Pancreas (tissue), 10 donors: ENCODE results near the gene SPTLC3. TPM values are rescaled to one million over a fixed set of nuclear protein-coding genes. Genes with fewer than 3 reads are reported as not detected.
A peak's percentile ranks its signal among the peaks of the same experiment; 100 is the strongest.

Source experiments
- ATAC-seq, 4 donors: fragments of 200-7000 bp; cut with Tn5 transposase; one replicate each; pipeline versions ENCODE4 v1.8.0 to v1.9.1; 2020; ENCODE audit warnings: mild to moderate bottlenecking in 4 of 4, moderate library complexity in 4 of 4
- DNase-seq, 6 donors: peaks; one replicate each; pipeline ENCODE4 v3.0.0-alpha.2; 2020
- FAIRE-seq: peaks from 2 replicates; lab custom pipeline; 2012; peaks lifted over from hg19 to GRCh38; lab: Jason Lieb, UNC
- H3K27ac ChIP-seq, 4 donors: fragments of 200-600 bp; sonication (generic); 1 replicate in 3 of 4; 2 replicates in 1 of 4; pipeline versions ENCODE4 v1.5.0 to v1.8.0; 2020
- H3K27me3 ChIP-seq, 4 donors: fragments of 200-600 bp; one replicate each; pipeline ENCODE4 v1.8.0; 2021
- H3K36me3 ChIP-seq, 3 donors: fragments of 200-600 bp; sonication (generic) in 1 of 3; one replicate each; pipeline versions ENCODE4 v1.5.0 to v1.8.0; 2020 to 2021
- H3K4me1 ChIP-seq, 3 donors: fragments of 200-600 bp; one replicate each; pipeline ENCODE4 v1.8.0; 2021
- H3K4me3 ChIP-seq, 4 donors: fragments of 200-600 bp; sonication (generic) in 2 of 4; one replicate each; pipeline versions ENCODE4 v1.5.0 to v1.8.0; 2020 to 2021
- H3K9me3 ChIP-seq, 4 donors: fragments of 200-600 bp; one replicate each; pipeline ENCODE4 v1.8.0; 2021
- WGBS, 2 donors: extraction: QIAGEN DNeasy Blood & Tissue Kit; methylation state at CpG; one replicate each; pipeline ENCODE4 v1.1.7; 2013; 5-methylcytosine and 5-hydroxymethylcytosine counted together
- intact Hi-C, 3 donors: fragments of 100-400 bp; cut with DNase I; formaldehyde crosslinking; loops; one replicate each; pipeline versions ENCODE4 v1.11.1 to v1.14.2; 2022
- polyA plus RNA-seq, 2 donors: library from polyadenylated mRNA; stranded (reverse); fragments of 200-250 nt; gene quantifications; one replicate each; pipeline ENCODE4 v1.2.3, GENCODE V29; 2013
- total RNA-seq, 6 donors: library from RNA; stranded (reverse); fragmentation: NEBNext Ultra II Directional in 4 of 6; extraction: Animal tissue kit (Norgen Biotek cat#: 25700) in 4 of 6; gene quantifications; one replicate each; pipeline versions ENCODE4 v1.2.1 to v1.2.4, GENCODE V29; 2021 to 2023
- TF ChIP-seq, protein P1 (sequence below), 4 donors: fragments of 200-600 bp; sonication (generic) in 3 of 4; IDR thresholded peaks; one replicate each; pipeline versions ENCODE4 v1.5.0 to v1.8.0; 2021; ENCODE audit warnings: antibody characterized with exemption in 4 of 4
- donor health status: healthy with polysubstance abuse.
- donor health status: DM: no; HTN: no; CAD: no; lungs with moderate emphysema.
- donor health status: DM: no; HTN: no; CAD: no.
- donor health status: control.
- donor health status: control.
- donor health status: Bipolar disorder and iron deficiency.
- donor health status: DM: yes; HTN: yes; CAD: no.
- donor health status: DM: no; HTN: no; CAD: no.
- donor health status: DM: no; HTN: no; CAD: no.
- donor health status: DM: yes; HTN: yes; CAD: no.

SPTLC3 gene
- total and polyA plus RNA-seq, 8 donors = 1.5 to 9.3 (median 4.4) TPM

DNA sequence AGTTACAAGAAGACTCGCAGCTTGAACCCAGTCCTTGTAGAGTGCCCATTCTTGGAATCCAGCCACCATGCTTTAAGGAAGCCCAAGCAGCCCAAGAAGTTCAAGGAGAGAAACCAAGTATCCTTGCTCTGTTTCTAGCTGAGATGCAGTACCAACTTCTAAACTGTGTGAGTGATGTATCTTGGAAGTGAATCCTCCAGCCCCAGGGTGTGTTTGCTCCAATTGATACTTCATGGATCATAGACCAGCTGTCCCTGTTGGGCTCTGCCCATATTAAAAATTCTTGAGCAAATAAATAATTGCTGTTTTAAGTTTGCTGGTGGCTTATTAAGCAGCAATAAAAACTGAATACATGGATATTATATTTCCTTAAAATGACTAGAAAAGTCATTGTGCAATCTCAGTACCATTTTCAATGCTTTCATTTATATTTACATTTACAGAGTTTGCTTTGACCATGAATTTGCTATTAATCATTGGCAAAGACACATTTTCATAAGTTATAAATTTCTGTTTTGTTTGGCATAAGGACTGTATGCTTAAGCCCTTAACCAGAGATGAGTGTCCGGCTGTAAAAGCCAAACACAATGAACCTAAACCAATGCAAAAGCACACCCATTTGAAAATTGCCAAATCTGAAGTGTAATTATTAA is 9.2 kb downstream of the SPTLC3 start:
- WGBS, 2 donors = 46 to 51% methylated on average over 2 of the region's 2 CpGs
- no peaks in the 10 kb centered on the region for H3K9me3 ChIP-seq
- H3K36me3 ChIP-seq = no peaks in the 10 kb centered on the region
- FAIRE-seq (no peak), ATAC-seq (peak in 3 of 4 donors; percentile 34 to 69 (median 56)), DNase-seq (no peak)
- H3K4me1 ChIP-seq = peaks cover 0 to 6% (median 0%) of the 10 kb centered on the region in 3 donors
- intact Hi-C loops = no loop called here
- no peaks in the 10 kb centered on the region for H3K27me3 ChIP-seq
- H3K4me3 ChIP-seq = no peak overlapping the region
- no peak overlapping the region for H3K27ac ChIP-seq
- TF ChIP-seq, protein P1, sequence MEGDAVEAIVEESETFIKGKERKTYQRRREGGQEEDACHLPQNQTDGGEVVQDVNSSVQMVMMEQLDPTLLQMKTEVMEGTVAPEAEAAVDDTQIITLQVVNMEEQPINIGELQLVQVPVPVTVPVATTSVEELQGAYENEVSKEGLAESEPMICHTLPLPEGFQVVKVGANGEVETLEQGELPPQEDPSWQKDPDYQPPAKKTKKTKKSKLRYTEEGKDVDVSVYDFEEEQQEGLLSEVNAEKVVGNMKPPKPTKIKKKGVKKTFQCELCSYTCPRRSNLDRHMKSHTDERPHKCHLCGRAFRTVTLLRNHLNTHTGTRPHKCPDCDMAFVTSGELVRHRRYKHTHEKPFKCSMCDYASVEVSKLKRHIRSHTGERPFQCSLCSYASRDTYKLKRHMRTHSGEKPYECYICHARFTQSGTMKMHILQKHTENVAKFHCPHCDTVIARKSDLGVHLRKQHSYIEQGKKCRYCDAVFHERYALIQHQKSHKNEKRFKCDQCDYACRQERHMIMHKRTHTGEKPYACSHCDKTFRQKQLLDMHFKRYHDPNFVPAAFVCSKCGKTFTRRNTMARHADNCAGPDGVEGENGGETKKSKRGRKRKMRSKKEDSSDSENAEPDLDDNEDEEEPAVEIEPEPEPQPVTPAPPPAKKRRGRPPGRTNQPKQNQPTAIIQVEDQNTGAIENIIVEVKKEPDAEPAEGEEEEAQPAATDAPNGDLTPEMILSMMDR (IDR thresholded peaks at IDR 0.05) = no peak

- H3K36me3 ChIP-seq = no peaks in the 10 kb centered on the region
- DNase-seq (no peak), FAIRE-seq (no peak), ATAC-seq (no peak)
- no peaks in the 10 kb centered on the region for H3K27me3 ChIP-seq
- TF ChIP-seq, protein P1 (IDR thresholded peaks at IDR 0.05) = no peak
- no peak overlapping the region for H3K4me3 ChIP-seq
- H3K27ac ChIP-seq = no peak overlapping the region
- WGBS, 2 donors = 95 to 96% methylated on average over 5 of the region's 5 CpGs
- H3K9me3 ChIP-seq = no peaks in the 10 kb centered on the region
- intact Hi-C loops = no loop called here
- H3K4me1 ChIP-seq = peaks cover 0 to 6% (median 0%) of the 10 kb centered on the region in 3 donors
These were observed 12.6 kb downstream of the SPTLC3 start for GRCh38 chr20:13021205-13021970.

- DNase-seq (no peak), FAIRE-seq (no peak), ATAC-seq (peak in 1 of 4 donors; percentile 21)
- Histone ChIP-seq H3K27me3 (no peaks in the 10 kb centered on the region), H3K27ac (no peak overlapping the region), H3K4me3 (no peak overlapping the region), H3K36me3 (no peaks in the 10 kb centered on the region), H3K4me1 (peaks cover 0 to 6% (median 0%) of the 10 kb centered on the region in 3 donors), H3K9me3 (no peaks in the 10 kb centered on the region)
- intact Hi-C loops = no loop called here
- 84 to 85% methylated on average over 4 of the region's 4 CpGs for WGBS, 2 donors
- TF ChIP-seq, protein P1 (IDR thresholded peaks at IDR 0.05) = no peak
These were observed 13.8 kb downstream of the SPTLC3 start for GRCh38 chr20:13022401-13023155.

GRCh38 chr20:13024596-13024995 is 15.8 kb downstream of the SPTLC3 start:
- no peaks in the 10 kb centered on the region for H3K27me3 ChIP-seq
- H3K4me3 ChIP-seq = no peak overlapping the region
- intact Hi-C loops = no loop called here
- ATAC-seq (no peak), FAIRE-seq (no peak), DNase-seq (no peak)
- H3K9me3 ChIP-seq = no peaks in the 10 kb centered on the region
- H3K4me1 ChIP-seq = no peaks in the 10 kb centered on the region
- no peaks in the 10 kb centered on the region for H3K36me3 ChIP-seq
- WGBS, 2 donors = 85 to 93% methylated on average over 2 of the region's 2 CpGs
- H3K27ac ChIP-seq = no peak overlapping the region
- TF ChIP-seq, protein P1 (IDR thresholded peaks at IDR 0.05) = no peak
